IMR-90 (cell line): Measurements from ENCODE around the gene INTS6L. TPM values are rescaled to one million over a fixed set of nuclear protein-coding genes. Genes with fewer than 3 reads are reported as not detected.

Experiments used
- ATAC-seq: fragments of 200-7000 bp; cut with Tn5 transposase; 2 replicates; pipeline ENCODE4 v1.9.1; 2020; ENCODE audit warnings: low read depth, mild to moderate bottlenecking, moderate library complexity
- BruUV-seq: library from RNA; stranded (reverse); fragments of 400-500 nt; replicated peaks from 2 replicates; lab custom pipeline; 2021; lab: Mats Ljungman, UMichigan
- CTCF ChIA-PET: fragments of 300-600 bp; formaldehyde crosslinking; extraction: SDS; loops from one replicate; lab custom pipeline; 2021; ENCODE audit warnings: antibody characterized with exemption; lab: Yijun Ruan, JAX
- POLR2A ChIA-PET: fragments of 300-600 bp; sonication (Branson Sonifier 250); formaldehyde crosslinking; loops from one replicate; lab custom pipeline; 2022; ENCODE audit warnings: antibody characterized with exemption; ENCODE audit not compliant: unreplicated experiment; lab: Charles Lee
- DNase-seq: peaks from one replicate; pipeline ENCODE4 v3.0.0; 2013
- H2AFZ ChIP-seq: replicated peaks from 2 replicates; pipeline ENCODE3; 2013; ENCODE audit warnings: low read length, mild to moderate bottlenecking; ENCODE audit not compliant: poor library complexity
- H2AK5ac ChIP-seq: 2 replicates; pipeline ENCODE4 v1.6.1; 2013; ENCODE audit warnings: low read depth, low read length, inconsistent platforms
- H2AK9ac ChIP-seq: replicated peaks from 2 replicates; pipeline ENCODE3; 2013; ENCODE audit warnings: mild to moderate bottlenecking, low read depth, low read length, moderate library complexity; ENCODE audit not compliant: poor library complexity
- H2BK120ac ChIP-seq: 2 replicates; pipeline ENCODE4 v1.6.1; 2013; ENCODE audit warnings: low read depth, low read length, inconsistent platforms
- H2BK15ac ChIP-seq: 3 replicates; pipeline ENCODE4 v1.6.1; 2013; ENCODE audit warnings: low read depth, low read length, inconsistent platforms
- H2BK20ac ChIP-seq: 2 replicates; pipeline ENCODE4 v1.6.1; 2013; ENCODE audit warnings: low read depth, mild to moderate bottlenecking, inconsistent platforms, low read length, moderate library complexity
- H2BK5ac ChIP-seq: 2 replicates; pipeline ENCODE4 v1.6.1; 2013; ENCODE audit warnings: mild to moderate bottlenecking, low read depth, low read length, inconsistent platforms; ENCODE audit not compliant: poor library complexity, severe bottlenecking
- H3K14ac ChIP-seq: replicated peaks from 2 replicates; pipeline ENCODE4 v1.6.1; 2013; ENCODE audit warnings: low read depth, low read length, inconsistent platforms
- H3K18ac ChIP-seq: 2 replicates; pipeline ENCODE4 v1.6.1; 2013; ENCODE audit warnings: low read depth, low read length, control low read depth
- H3K23ac ChIP-seq: 2 replicates; pipeline ENCODE4 v1.6.1; 2013; ENCODE audit warnings: low read depth, low read length, inconsistent platforms
- H3K27ac ChIP-seq: 2 replicates; pipeline ENCODE4 v1.5.1; 2013; ENCODE audit warnings: mild to moderate bottlenecking, control low read depth, low read length; ENCODE audit not compliant: insufficient read depth
- H3K27me3 ChIP-seq: 2 replicates; pipeline ENCODE4 v1.6.1; 2013; ENCODE audit warnings: low read length; ENCODE audit not compliant: control insufficient read depth, insufficient read depth
- H3K36me3 ChIP-seq: 2 replicates; pipeline ENCODE4 v1.6.1; 2013; ENCODE audit warnings: low read length, mixed read lengths; ENCODE audit not compliant: control insufficient read depth, insufficient read depth
- H3K4ac ChIP-seq: 2 replicates; pipeline ENCODE4 v1.6.1; 2013; ENCODE audit warnings: low read depth, low read length, inconsistent platforms
- H3K4me1 ChIP-seq: 2 replicates; pipeline ENCODE4 v1.6.1; 2013; ENCODE audit warnings: low read length, mixed read lengths; ENCODE audit not compliant: control insufficient read depth, insufficient read depth
- H3K4me2 ChIP-seq: 2 replicates; pipeline ENCODE4 v1.6.1; 2013; ENCODE audit warnings: low read depth, mild to moderate bottlenecking, control low read depth, low read length, moderate library complexity
- H3K4me3 ChIP-seq: 2 replicates; pipeline ENCODE4 v1.5.1; 2013; ENCODE audit warnings: low read depth, mild to moderate bottlenecking, control low read depth, low read length, moderate library complexity; ENCODE audit not compliant: insufficient read depth
- H3K56ac ChIP-seq: 2 replicates; pipeline ENCODE4 v1.6.1; 2013; ENCODE audit warnings: low read length, inconsistent platforms; ENCODE audit not compliant: insufficient read depth; ENCODE audit errors: extremely low read depth
- H3K79me1 ChIP-seq, 2 experiments: 2 replicates each; pipeline ENCODE4 v1.6.1; 2013; ENCODE audit warnings: low read length in 2 of 2, inconsistent platforms in 1 of 2, low read depth in 1 of 2
- H3K9ac ChIP-seq: 2 replicates; pipeline ENCODE4 v1.6.1; 2013; ENCODE audit warnings: low read depth, low read length, control low read depth
- H3K9me1 ChIP-seq: 2 replicates; pipeline ENCODE4 v1.6.1; 2013; ENCODE audit warnings: low read length, inconsistent platforms; ENCODE audit not compliant: insufficient read depth
- H3K9me3 ChIP-seq: 2 replicates; pipeline ENCODE4 v1.6.1; 2013; ENCODE audit warnings: low read length; ENCODE audit not compliant: control insufficient read depth, insufficient read depth
- H4K20me1 ChIP-seq: 2 replicates; pipeline ENCODE4 v1.6.1; 2013; ENCODE audit warnings: low read length, inconsistent platforms; ENCODE audit not compliant: insufficient read depth
- H4K5ac ChIP-seq: 2 replicates; pipeline ENCODE4 v1.6.1; 2013; ENCODE audit warnings: mild to moderate bottlenecking, low read depth, low read length, control low read depth
- H4K8ac ChIP-seq, 2 experiments: 2 replicates each; pipeline ENCODE4 v1.6.1; 2013; ENCODE audit warnings: low read depth in 2 of 2, low read length in 2 of 2, control low read depth in 1 of 2, inconsistent platforms in 1 of 2
- H4K91ac ChIP-seq: 2 replicates; pipeline ENCODE4 v1.6.1; 2013; ENCODE audit warnings: low read depth, low read length, inconsistent platforms; ENCODE audit not compliant: insufficient read depth
- CHD1 ChIP-seq: IDR thresholded peaks from 2 replicates; pipeline ENCODE4 v1.6.1; 2012; ENCODE audit warnings: low read depth, low read length, improper control_type of control experiment
- ELK1 ChIP-seq: fragments of 150-350 bp; IDR thresholded peaks from 2 replicates; pipeline ENCODE4 v1.6.1; 2016; ENCODE audit warnings: low read depth, mild to moderate bottlenecking, low read length, moderate library complexity, borderline replicate concordance
- FOS ChIP-seq: fragments of 150-350 bp; IDR thresholded peaks from 2 replicates; pipeline ENCODE4 v1.6.1; 2016; ENCODE audit warnings: low read depth, low read length
- MAFK ChIP-seq: IDR thresholded peaks from 2 replicates; pipeline ENCODE4 v1.6.1; 2012; ENCODE audit warnings: low read depth, low read length, improper control_type of control experiment
- MXI1 ChIP-seq: IDR thresholded peaks from 2 replicates; pipeline ENCODE4 v1.6.1; 2012; ENCODE audit warnings: low read depth, mild to moderate bottlenecking, low read length, moderate library complexity, borderline replicate concordance
- RAD21 ChIP-seq: IDR thresholded peaks from 2 replicates; pipeline ENCODE4 v1.6.1; 2012; ENCODE audit warnings: low read length, improper control_type of control experiment
- RFX5 ChIP-seq: IDR thresholded peaks from 2 replicates; pipeline ENCODE4 v1.8.0; 2012; ENCODE audit warnings: low read depth, mild to moderate bottlenecking, low read length, moderate library complexity
- USF2 ChIP-seq: fragments of 150-350 bp; IDR thresholded peaks from 2 replicates; pipeline ENCODE4 v1.6.1; 2017; ENCODE audit warnings: mild to moderate bottlenecking, antibody characterized with exemption, low read length, low read depth
- WGBS, 2 experiments: methylation state at CpG; one replicate each; pipeline versions ENCODE4 v1.1.5 to v1.1.7; 2013; ENCODE audit warnings: missing lambda C conversion rate in 2 of 2; ENCODE audit not compliant: insufficient read length in 1 of 2; ENCODE audit errors: extremely low coverage in 2 of 2; 5-methylcytosine and 5-hydroxymethylcytosine counted together
- dilution Hi-C: fragments of 300-500 bp; cut with HindIII; formaldehyde crosslinking; loops from one replicate; pipeline ENCODE4 v1.14.3; 2018; ENCODE audit warnings: low sequenced_read_pairs; ENCODE audit not compliant: unreplicated experiment
- in situ Hi-C: fragments of 300-500 bp; cut with MboI; formaldehyde crosslinking; loops from 3 replicates; pipeline ENCODE4 v1.14.3; 2019; ENCODE audit warnings: low sequenced_read_pairs, inconsistent platforms, mixed read lengths
- intact Hi-C: fragments of 100-400 bp; cut with micrococcal nuclease; formaldehyde crosslinking; loops from 2 replicates; pipeline ENCODE4 v1.10.0; 2022
- polyA plus RNA-seq, 3 experiments: library from polyadenylated mRNA; depleted of rRNA; stranded (reverse); fragments of >200 nt; gene quantifications; 2 replicates each; pipeline ENCODE4 v1.2.3, GENCODE V29; 2012; ENCODE audit warnings: low replicate concordance in 1 of 3
- total RNA-seq: library from RNA; depleted of rRNA; stranded (reverse); fragments of >200 nt; gene quantifications from 2 replicates; pipeline ENCODE4 v1.2.3, GENCODE V29; 2012
- TF ChIP-seq, protein P1 (sequence below): conservative IDR thresholded peaks from 2 replicates; pipeline ENCODE4 v1.5.1; 2012; ENCODE audit warnings: mild to moderate bottlenecking, low read depth, low read length, improper control_type of control experiment

INTS6L gene
- total and polyA plus RNA-seq, 2 of the 4 experiments (the other 2 are of a cell fraction): 2.7 to 5.1 TPM

DNA sequence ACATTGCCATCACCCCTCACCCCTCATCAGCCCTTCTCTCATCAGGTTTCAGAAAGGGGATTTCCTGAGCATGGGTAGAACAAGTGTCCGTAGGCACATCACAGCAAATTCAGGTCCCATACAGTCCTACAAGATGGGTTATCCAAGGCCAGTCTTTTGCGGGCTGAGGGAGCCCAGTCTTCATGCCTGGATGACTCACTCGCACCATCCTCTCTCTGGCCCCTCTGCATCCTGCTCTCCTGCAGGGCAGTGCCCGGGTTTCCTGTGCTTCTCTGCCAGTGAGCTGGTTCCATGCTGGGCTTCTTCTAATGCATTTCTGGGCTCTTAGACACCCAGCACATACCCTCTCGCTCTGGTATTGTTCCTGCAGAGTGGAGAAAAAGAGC is 7.3 kb upstream of the INTS6L start:
- Histone ChIP-seq H3K27ac (no peak overlapping the region), H3K14ac (no peak overlapping the region), H2AFZ (no peak overlapping the region), H3K4me2 (no peak overlapping the region), H2BK20ac (no peak overlapping the region), H4K91ac (no peak overlapping the region), H4K8ac (no peak overlapping the region), H2BK120ac (no peak overlapping the region), H3K4me3 (no peak overlapping the region), H3K18ac (no peak overlapping the region), H3K23ac (no peak overlapping the region), H3K56ac (no peak overlapping the region), H4K5ac (no peak overlapping the region), H3K4ac (no peak overlapping the region), H3K4me1 (no peaks in the 10 kb centered on the region), H2BK15ac (no peak overlapping the region), H3K36me3 (no peaks in the 10 kb centered on the region), H3K9me3 (no peaks in the 10 kb centered on the region), H3K9me1 (no peaks in the 10 kb centered on the region), H2AK5ac (no peak overlapping the region), H2BK5ac (no peak overlapping the region), H3K79me1 (no peaks in the 10 kb centered on the region), H3K9ac (no peak overlapping the region), H3K27me3 (peaks cover 2% of the 10 kb centered on the region; the same call in 1 of the 2 replicates), H2AK9ac (no peak overlapping the region), H4K20me1 (no peaks in the 10 kb centered on the region)
- in situ Hi-C loops (no loop called here), dilution Hi-C loops (no loop called here), intact Hi-C loops (no loop called here)
- DNase-seq: no peak
- CTCF ChIA-PET: no interaction called here
- ATAC-seq: no peak
- no peak for TF ChIP-seq RFX5
- no peak for TF ChIP-seq FOS
- no peak for TF ChIP-seq RAD21
- no peak for TF ChIP-seq USF2
- no peak for TF ChIP-seq MAFK
- TF ChIP-seq CHD1: no peak
- TF ChIP-seq, protein P1, sequence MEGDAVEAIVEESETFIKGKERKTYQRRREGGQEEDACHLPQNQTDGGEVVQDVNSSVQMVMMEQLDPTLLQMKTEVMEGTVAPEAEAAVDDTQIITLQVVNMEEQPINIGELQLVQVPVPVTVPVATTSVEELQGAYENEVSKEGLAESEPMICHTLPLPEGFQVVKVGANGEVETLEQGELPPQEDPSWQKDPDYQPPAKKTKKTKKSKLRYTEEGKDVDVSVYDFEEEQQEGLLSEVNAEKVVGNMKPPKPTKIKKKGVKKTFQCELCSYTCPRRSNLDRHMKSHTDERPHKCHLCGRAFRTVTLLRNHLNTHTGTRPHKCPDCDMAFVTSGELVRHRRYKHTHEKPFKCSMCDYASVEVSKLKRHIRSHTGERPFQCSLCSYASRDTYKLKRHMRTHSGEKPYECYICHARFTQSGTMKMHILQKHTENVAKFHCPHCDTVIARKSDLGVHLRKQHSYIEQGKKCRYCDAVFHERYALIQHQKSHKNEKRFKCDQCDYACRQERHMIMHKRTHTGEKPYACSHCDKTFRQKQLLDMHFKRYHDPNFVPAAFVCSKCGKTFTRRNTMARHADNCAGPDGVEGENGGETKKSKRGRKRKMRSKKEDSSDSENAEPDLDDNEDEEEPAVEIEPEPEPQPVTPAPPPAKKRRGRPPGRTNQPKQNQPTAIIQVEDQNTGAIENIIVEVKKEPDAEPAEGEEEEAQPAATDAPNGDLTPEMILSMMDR: no peak
- TF ChIP-seq ELK1: no peak
- no peak for TF ChIP-seq MXI1
- POLR2A ChIA-PET: no interaction called here
- 73% methylated on average over 3 of the region's 5 CpGs; no CpG with 5 or more reads in 1 of the 2 experiments for WGBS, 2 experiments
- BruUV-seq: no TSS peak
